ENCODE results near the gene STK11.

- TF ChIP-seq CTCF (IDR thresholded peaks at IDR 0.05; ENCODE audit: low read length) (no peak), EZH2phosphoT487 (IDR thresholded peaks at IDR 0.05; ENCODE audit: low read length) (no peak)
Observed at GRCh38 chr19:1173845-1174809, 31.5 kb upstream of the STK11 start, which contains the start of gene SBNO2.

Data from MM.1S (cell line).